Renal pelvis (tissue), 4 donors: ENCODE data around the gene CDC26. TPM values are rescaled to one million over a fixed set of nuclear protein-coding genes. Genes with fewer than 3 reads are reported as not detected.
"Not testable (repeated sequence)": the region's sequence is repeated elsewhere in the genome, so short reads cannot be mapped to it uniquely, and the experiment has no call there.

Experiments used
- DNase-seq: peaks from one replicate; pipeline ENCODE4 v3.0.0-alpha.2; 2013
- polyA plus RNA-seq, 3 donors: library from polyadenylated mRNA; unstranded; fragments of 120-200 nt; gene quantifications; one replicate each; pipeline ENCODE4 v1.2.1, GENCODE V29; 2013; ENCODE audit not compliant: insufficient read length in 3 of 3

The CDC26 gene
- polyA plus RNA-seq, 3 donors = 33.0 to 42.9 (median 36.3) TPM

- DNase-seq = no peak
These were observed 27.7 kb downstream of the CDC26 start for GRCh38 chr9:113247640-113248039.

- DNase-seq = no peak
These were observed 28.4 kb downstream of the CDC26 start for GRCh38 chr9:113246928-113247327.

GRCh38 chr9:113245894-113246293 lies 29.5 kb downstream of the CDC26 start:
- no peak for DNase-seq

GRCh38 chr9:113244556-113244955 lies 30.8 kb downstream of the CDC26 start:
- DNase-seq = no peak

GRCh38 chr9:113241161-113241560 lies 34.2 kb downstream of the CDC26 start:
- DNase-seq = no peak

- no peak for DNase-seq
These were observed 36.5 kb downstream of the CDC26 start for GRCh38 chr9:113238859-113239232.

- DNase-seq = no peak
These were observed 37.0 kb downstream of the CDC26 start for GRCh38 chr9:113238202-113238858.

GRCh38 chr9:113237026-113237425 lies 38.3 kb downstream of the CDC26 start:
- DNase-seq = no peak

GRCh38 chr9:113235701-113236255 lies 39.6 kb downstream of the CDC26 start:
- not testable (repeated sequence) for DNase-seq

GRCh38 chr9:113231701-113232100 lies 43.7 kb downstream of the CDC26 start:
- no peak for DNase-seq

GRCh38 chr9:113228130-113228665 lies 47.2 kb downstream of the CDC26 start:
- DNase-seq = no peak

- DNase-seq = no peak
These were observed 47.9 kb downstream of the CDC26 start for GRCh38 chr9:113227436-113227835.

- no peak for DNase-seq
These were observed 51.4 kb downstream of the CDC26 start for GRCh38 chr9:113223963-113224362.

- DNase-seq = no peak
These were observed 52.9 kb downstream of the CDC26 start for GRCh38 chr9:113222482-113222841.

GRCh38 chr9:113221800-113222481 lies 53.4 kb downstream of the CDC26 start:
- no peak for DNase-seq

- peak; percentile 99 for DNase-seq
These were observed 54.2 kb downstream of the CDC26 start, which contains the start of the genes FKBP15 and SLC31A1 for GRCh38 chr9:113221003-113221799. FKBP15 (minus strand) TSS chr9:113221277; CDS start chr9:113221243, 34 bp downstream. SLC31A1 (plus strand) TSS chr9:113221544; CDS start chr9:113256149, 34,605 bp downstream.

- peak; percentile 1 for DNase-seq
These were observed 54.8 kb downstream of the CDC26 start for GRCh38 chr9:113220467-113221002.

GRCh38 chr9:113219969-113220368 lies 55.4 kb downstream of the CDC26 start:
- DNase-seq = no peak

- DNase-seq = no peak
These were observed 56.0 kb downstream of the CDC26 start for GRCh38 chr9:113219186-113219936.
